Measurements from ENCODE around the gene ADAMTS20. TPM values are rescaled to one million over a fixed set of nuclear protein-coding genes. Genes with fewer than 3 reads are reported as not detected.

The ADAMTS20 gene
- total RNA-seq, 4 donors from 2014 or later, result not detected

DNA sequence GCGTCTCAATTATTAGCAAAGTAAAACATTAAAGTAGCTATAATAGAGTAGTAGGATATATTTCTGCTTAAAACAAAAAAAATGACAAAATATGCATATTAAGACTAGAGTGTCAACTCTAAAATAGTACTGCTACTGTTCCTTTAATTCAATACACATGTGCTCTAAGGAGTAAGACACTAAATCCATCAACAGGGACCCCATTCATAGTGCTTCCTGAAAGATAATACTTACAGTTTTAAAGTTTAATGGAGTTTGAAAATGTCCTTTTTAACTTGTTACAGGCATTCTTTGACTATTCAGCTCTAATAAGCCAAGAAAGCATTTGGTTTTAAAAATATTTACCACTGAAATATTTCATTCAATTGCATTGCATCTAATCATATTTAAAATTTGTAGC, 145.2 kb downstream of the ADAMTS20 start:
- no peak for TF ChIP-seq POLR2A (IDR thresholded peaks at IDR 0.05)
- TF ChIP-seq, protein P1, sequence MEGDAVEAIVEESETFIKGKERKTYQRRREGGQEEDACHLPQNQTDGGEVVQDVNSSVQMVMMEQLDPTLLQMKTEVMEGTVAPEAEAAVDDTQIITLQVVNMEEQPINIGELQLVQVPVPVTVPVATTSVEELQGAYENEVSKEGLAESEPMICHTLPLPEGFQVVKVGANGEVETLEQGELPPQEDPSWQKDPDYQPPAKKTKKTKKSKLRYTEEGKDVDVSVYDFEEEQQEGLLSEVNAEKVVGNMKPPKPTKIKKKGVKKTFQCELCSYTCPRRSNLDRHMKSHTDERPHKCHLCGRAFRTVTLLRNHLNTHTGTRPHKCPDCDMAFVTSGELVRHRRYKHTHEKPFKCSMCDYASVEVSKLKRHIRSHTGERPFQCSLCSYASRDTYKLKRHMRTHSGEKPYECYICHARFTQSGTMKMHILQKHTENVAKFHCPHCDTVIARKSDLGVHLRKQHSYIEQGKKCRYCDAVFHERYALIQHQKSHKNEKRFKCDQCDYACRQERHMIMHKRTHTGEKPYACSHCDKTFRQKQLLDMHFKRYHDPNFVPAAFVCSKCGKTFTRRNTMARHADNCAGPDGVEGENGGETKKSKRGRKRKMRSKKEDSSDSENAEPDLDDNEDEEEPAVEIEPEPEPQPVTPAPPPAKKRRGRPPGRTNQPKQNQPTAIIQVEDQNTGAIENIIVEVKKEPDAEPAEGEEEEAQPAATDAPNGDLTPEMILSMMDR (IDR thresholded peaks at IDR 0.05), result no peak
- DNase-seq (ENCODE audit: low spot score in 2 of 2), result no peak
- no peak overlapping the region for H3K4me3 ChIP-seq (ENCODE audit: low read depth, poor library complexity, severe bottlenecking)
- whole genome bisulfite sequencing, 2 donors, result 84 to 86% methylated on average over 1 of the region's 1 CpG
- intact Hi-C loops (cut with DNase I; ENCODE audit: low total_unique reads), result no loop called here

DNA sequence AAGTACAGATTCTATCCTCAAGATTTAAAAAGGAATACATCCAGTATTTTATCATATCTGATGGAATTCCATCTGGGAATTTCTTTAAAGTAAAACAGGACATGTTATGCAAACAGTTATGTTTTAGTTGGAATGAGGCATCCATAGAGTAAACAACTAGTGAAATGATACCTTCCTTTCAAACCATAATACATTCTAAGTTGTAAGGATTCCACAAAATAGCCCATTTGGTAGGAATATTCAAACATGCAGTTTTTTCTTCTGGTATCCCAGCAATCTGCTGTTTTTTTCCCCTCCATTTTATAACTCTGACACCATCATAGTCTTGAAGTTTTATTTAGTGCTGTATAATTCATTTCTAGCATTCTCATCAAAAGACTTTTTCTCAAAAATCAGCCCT, 149.6 kb downstream of the ADAMTS20 start:
- intact Hi-C loops (cut with DNase I; ENCODE audit: low total_unique reads), result no loop called here
- no peak overlapping the region for H3K4me3 ChIP-seq (ENCODE audit: low read depth, poor library complexity, severe bottlenecking)
- TF ChIP-seq POLR2A (IDR thresholded peaks at IDR 0.05), result no peak
- TF ChIP-seq, protein P1 (IDR thresholded peaks at IDR 0.05), result no peak
- no peak for DNase-seq (ENCODE audit: low spot score in 2 of 2)

GRCh38 chr12:43401096-43401495, 150.9 kb downstream of the ADAMTS20 start:
- 49 to 57% methylated on average over 1 of the region's 1 CpG for WGBS, 2 donors
- TF ChIP-seq, protein P1 (IDR thresholded peaks at IDR 0.05), result no peak
- no peak for TF ChIP-seq POLR2A (IDR thresholded peaks at IDR 0.05)
- no peak for DNase-seq (ENCODE audit: low spot score in 2 of 2)
- H3K4me3 ChIP-seq (ENCODE audit: low read depth, poor library complexity, severe bottlenecking), result no peak overlapping the region
- intact Hi-C loops (cut with DNase I; ENCODE audit: low total_unique reads), result no loop called here

DNA sequence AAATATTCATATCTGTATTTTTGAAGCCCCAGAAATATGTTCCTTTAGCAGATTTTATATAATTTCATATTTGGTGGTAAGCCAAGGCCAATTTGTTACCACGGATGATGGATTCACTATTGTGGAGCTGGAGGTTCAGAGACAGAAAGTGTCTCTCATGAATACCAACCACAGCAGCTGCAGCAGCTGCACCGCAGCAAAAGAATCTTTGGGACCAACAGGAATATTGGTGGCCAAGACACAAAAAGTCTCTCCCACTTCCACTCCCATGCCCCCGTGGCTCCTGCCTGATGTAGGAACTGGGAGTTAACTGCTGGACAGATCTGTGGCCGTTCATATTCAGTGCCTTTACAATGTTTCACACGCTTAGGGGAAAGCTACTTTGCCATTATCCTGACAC, 155.3 kb downstream of the ADAMTS20 start:
- intact Hi-C loops (cut with DNase I; ENCODE audit: low total_unique reads), result no loop called here
- DNase-seq (ENCODE audit: low spot score in 2 of 2), result no peak

GRCh38 chr12:43392116-43392515, 159.9 kb downstream of the ADAMTS20 start:
- no peak for TF ChIP-seq POLR2A (IDR thresholded peaks at IDR 0.05)
- TF ChIP-seq, protein P1 (IDR thresholded peaks at IDR 0.05), result no peak
- 80 to 86% methylated on average over 2 of the region's 2 CpGs for WGBS, 2 donors
- no peak overlapping the region for H3K4me3 ChIP-seq (ENCODE audit: low read depth, poor library complexity, severe bottlenecking)
- intact Hi-C loops (cut with DNase I; ENCODE audit: low total_unique reads), result no loop called here
- no peak for DNase-seq (ENCODE audit: low spot score in 2 of 2)

More for the DNA sequence above, 155.3 kb downstream of the ADAMTS20 start:
- H3K4me3 ChIP-seq (ENCODE audit: low read depth, poor library complexity, severe bottlenecking), result no peak overlapping the region
- 71 to 72% methylated on average over 5 of the region's 5 CpGs for WGBS, 2 donors
- TF ChIP-seq, protein P1 (IDR thresholded peaks at IDR 0.05), result no peak
- TF ChIP-seq POLR2A (IDR thresholded peaks at IDR 0.05), result no peak

DNA sequence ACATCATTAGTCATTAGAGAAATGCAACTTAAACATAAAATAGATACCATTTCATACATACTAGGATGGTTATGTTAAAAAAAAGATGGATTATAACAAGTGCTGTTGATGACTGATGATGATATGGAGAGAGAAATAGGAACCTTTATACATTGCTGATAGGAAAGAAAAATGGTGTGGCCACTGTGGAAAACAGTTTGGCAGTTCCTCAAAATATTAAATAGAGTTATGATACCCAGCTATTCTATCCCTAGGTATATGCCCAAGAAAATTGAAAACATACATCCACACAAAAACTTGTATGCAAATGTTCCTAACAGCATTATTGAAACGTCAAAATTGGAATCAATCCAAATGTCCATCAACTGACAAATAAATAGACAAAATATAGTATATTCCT, 170.1 kb downstream of the ADAMTS20 start:
- 64 to 67% methylated on average over 1 of the region's 1 CpG for WGBS, 2 donors
- TF ChIP-seq POLR2A (IDR thresholded peaks at IDR 0.05), result no peak
- TF ChIP-seq, protein P1 (IDR thresholded peaks at IDR 0.05), result no peak
- intact Hi-C loops (cut with DNase I; ENCODE audit: low total_unique reads), result no loop called here

More for the DNA sequence above, 170.1 kb downstream of the ADAMTS20 start:
- H3K4me3 ChIP-seq (ENCODE audit: low read depth, poor library complexity, severe bottlenecking), result no peak overlapping the region
- no peak for DNase-seq (ENCODE audit: low spot score in 2 of 2)
